Measurements from ENCODE around the gene CFB. TPM values are rescaled to one million over a fixed set of nuclear protein-coding genes. Genes with fewer than 3 reads are reported as not detected.

Gene CFB
- total RNA-seq, 1 donor from 2014 or later = not detected

DNA sequence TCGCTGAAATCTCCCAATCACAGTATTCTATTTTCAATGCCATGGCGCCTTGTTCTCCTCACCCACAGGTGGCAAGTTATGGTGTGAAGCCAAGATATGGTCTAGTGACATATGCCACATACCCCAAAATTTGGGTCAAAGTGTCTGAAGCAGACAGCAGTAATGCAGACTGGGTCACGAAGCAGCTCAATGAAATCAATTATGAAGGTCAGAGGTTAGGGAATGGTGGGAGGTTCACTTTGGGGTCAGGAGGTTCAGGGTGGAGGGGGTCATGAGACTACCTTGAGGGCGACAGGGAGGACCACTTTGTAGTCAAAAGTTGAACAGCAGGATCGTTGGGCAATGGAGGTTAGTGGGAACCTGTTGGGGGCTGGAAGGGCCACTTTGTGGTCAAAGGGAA, 2.4 kb downstream of the CFB start:
- Mint-ChIP-seq H3K9me3 (no peaks in the 10 kb centered on the region), H3K4me3 (no peak overlapping the region), H3K36me3 (ENCODE audit: low read depth) (peaks cover 9% of the 10 kb centered on the region), H3K4me1 (peaks cover 7% of the 10 kb centered on the region), H3K27ac (no peak overlapping the region), H3K27me3 (no peaks in the 10 kb centered on the region)
- DNase-seq = no peak
- intact Hi-C loops (cut with micrococcal nuclease) = no loop called here

DNA sequence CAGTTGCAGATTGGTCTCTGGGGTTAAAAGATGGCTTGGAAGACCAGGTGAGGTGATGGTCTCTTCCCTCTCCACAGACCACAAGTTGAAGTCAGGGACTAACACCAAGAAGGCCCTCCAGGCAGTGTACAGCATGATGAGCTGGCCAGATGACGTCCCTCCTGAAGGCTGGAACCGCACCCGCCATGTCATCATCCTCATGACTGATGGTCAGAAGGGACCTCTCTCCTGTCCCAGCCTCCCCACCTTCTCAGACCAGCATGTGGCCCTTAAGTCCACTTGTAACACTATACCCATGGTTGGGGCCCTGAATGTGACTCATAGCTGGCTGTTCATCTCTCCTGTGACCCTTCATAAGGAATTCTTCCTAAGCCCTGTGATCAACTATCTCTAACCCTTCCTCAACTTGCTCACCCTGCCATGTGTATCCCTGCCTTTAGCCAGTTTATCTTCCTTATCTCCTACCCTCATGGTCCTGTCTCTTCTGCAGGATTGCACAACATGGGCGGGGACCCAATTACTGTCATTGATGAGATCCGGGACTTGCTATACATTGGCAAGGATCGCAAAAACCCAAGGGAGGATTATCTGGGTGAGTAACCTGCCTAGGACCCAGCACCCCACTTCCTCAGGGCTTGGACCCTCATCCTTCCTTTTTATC, 3.0 kb downstream of the CFB start:
- H3K4me1 Mint-ChIP-seq = peaks cover 7% of the 10 kb centered on the region

DNA sequence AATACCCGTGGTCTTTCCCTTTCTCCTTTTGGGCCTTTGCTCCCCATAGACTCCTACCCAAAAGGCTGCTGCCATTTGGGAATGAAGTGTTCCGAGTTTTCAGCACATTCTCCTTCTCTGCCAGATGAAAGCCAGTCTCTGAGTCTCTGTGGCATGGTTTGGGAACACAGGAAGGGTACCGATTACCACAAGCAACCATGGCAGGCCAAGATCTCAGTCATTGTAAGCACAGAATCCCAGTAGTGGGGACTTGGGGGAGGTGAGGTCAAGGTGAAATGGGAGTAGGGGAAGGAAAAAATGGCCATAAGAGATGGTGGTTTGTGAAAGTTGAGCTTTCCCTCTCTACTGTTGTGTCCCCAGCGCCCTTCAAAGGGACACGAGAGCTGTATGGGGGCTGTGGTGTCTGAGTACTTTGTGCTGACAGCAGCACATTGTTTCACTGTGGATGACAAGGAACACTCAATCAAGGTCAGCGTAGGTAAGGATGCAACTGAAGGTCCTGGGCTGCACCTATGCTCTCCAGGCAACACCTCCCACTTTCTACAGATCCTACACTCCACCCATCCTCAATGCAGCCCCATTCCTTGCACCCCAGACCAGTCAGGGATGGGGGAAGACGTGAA, 4.1 kb downstream of the CFB start:
- intact Hi-C loops (cut with micrococcal nuclease) = no loop called here
- Mint-ChIP-seq H3K4me1 (peaks cover 7% of the 10 kb centered on the region), H3K4me3 (no peak overlapping the region), H3K27me3 (no peaks in the 10 kb centered on the region), H3K27ac (peak overlapping the region; percentile 27), H3K36me3 (ENCODE audit: low read depth) (peaks cover 25% of the 10 kb centered on the region), H3K9me3 (no peaks in the 10 kb centered on the region)
- no peak for DNase-seq

More for the DNA sequence above, 3.0 kb downstream of the CFB start:
- Mint-ChIP-seq H3K27me3 (no peaks in the 10 kb centered on the region), H3K4me3 (no peak overlapping the region), H3K36me3 (ENCODE audit: low read depth) (peaks cover 14% of the 10 kb centered on the region), H3K27ac (no peak overlapping the region), H3K9me3 (no peaks in the 10 kb centered on the region)
- intact Hi-C loops (cut with micrococcal nuclease) = no loop called here
- DNase-seq = no peak

DNA sequence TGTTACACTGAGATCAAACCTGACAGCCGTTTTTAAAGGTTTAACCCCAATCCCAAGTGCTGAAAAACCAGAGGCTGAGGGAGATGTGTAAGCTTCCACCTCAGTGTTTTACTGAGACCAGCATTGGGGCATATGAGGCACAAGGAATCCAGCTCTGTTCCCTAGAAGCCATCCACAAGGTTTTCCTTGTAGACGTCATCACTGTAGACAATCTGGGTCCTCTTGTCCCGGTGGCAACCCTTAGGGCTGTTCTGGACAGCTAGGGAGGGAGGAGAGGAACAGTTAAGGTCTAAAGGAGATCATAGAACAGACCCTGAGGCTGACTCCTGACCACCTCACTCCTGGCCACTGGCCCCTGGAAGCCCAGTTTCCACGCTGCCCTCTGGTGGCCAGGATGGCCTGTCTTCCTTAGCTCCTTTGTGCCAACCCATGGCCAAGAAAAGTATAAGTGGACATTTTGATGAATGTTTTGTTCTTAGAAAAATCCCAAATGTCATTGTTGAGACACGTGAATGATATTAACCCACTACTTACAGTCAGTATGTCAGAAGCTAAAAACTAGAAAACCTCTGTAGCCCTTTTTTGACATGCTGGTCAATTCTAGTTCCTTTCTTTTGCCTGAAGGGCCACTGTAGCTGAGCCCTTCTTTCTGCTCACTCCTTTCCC, 6.4 kb downstream of the CFB start:
- DNase-seq = peak; percentile 81
- Mint-ChIP-seq H3K9me3 (no peaks in the 10 kb centered on the region), H3K36me3 (ENCODE audit: low read depth) (peaks cover 43% of the 10 kb centered on the region), H3K27me3 (no peaks in the 10 kb centered on the region), H3K4me1 (peaks cover 3% of the 10 kb centered on the region), H3K4me3 (no peak overlapping the region), H3K27ac (no peak overlapping the region)
- intact Hi-C loops (cut with micrococcal nuclease) = no loop called here

DNA sequence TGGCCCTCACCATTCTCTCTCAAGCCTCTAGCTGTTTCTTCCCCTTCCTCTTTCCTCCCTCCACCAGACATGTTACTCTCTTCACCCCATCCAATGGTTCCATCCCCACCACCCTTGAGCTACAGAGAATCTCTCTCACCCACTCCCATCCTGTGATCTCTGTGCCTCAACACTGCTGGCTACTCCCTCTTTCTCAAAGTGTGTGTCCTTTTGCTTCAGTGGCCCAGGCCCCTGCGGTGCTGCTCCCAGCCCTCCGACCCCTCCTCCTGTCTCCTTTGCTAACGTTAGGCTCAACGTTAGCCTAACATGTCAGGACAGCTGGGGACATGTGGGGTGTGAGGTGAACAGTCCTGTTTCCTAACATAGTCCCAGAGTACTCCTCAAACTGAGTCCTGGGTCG, 7.0 kb downstream of the CFB start:
- Mint-ChIP-seq H3K4me1 (peaks cover 8% of the 10 kb centered on the region), H3K27ac (no peak overlapping the region), H3K36me3 (ENCODE audit: low read depth) (peaks cover 47% of the 10 kb centered on the region), H3K4me3 (no peak overlapping the region), H3K27me3 (no peaks in the 10 kb centered on the region), H3K9me3 (no peaks in the 10 kb centered on the region)
- intact Hi-C loops (cut with micrococcal nuclease) = no loop called here
- DNase-seq = no peak

DNA sequence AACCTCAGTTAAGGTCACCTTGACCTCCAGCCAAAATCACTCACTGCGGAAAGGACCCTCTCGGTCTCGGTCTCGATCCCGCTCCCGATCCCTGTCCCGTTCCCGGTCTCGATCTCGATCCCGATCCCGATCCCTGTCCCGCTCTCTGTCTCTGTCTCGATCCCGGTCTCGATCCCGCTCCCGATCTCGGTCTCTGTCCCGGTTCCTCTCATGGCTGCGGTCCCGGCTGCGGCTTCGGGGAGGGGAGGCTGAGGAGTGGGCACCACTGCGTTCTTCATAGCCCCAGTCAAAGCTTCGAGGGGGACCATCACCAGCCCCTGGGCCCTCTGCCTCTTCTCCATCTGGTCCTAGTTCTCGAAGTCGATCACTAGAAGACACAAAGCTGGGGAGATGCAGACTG, 8.6 kb downstream of the CFB start:
- no peaks in the 10 kb centered on the region for H3K9me3 Mint-ChIP-seq
- H3K36me3 Mint-ChIP-seq (ENCODE audit: low read depth) = peaks cover 52% of the 10 kb centered on the region
- no peak for DNase-seq
- H3K27me3 Mint-ChIP-seq = no peaks in the 10 kb centered on the region
- H3K4me1 Mint-ChIP-seq = peaks cover 18% of the 10 kb centered on the region
- H3K27ac Mint-ChIP-seq = no peak overlapping the region
- no peak overlapping the region for H3K4me3 Mint-ChIP-seq
- intact Hi-C loops (cut with micrococcal nuclease) = no loop called here

DNA sequence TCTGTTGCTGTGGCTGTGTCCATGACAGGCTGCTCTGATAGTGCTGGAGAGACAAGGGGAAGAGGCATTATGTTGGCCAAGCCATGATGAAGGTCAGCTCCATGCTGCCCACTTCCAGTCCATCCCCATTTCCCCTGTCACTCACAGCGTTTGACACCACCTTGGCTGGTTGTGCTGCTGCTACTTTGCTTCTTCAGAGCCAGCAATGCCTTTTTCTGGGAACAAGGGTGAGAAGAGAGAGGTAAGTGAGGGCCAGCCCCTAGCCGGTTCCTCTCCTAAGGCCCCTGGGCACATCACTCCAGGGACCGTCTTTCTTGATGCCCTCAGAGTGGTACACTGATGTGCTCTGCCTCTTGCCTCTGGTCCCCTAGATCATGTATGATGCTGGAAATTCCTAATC, 10.9 kb downstream of the CFB start:
- Mint-ChIP-seq H3K4me1 (peaks cover 35% of the 10 kb centered on the region), H3K9me3 (no peaks in the 10 kb centered on the region), H3K4me3 (no peak overlapping the region), H3K27ac (peak overlapping the region; percentile 32), H3K36me3 (ENCODE audit: low read depth) (peaks cover 64% of the 10 kb centered on the region), H3K27me3 (no peaks in the 10 kb centered on the region)
- intact Hi-C loops (cut with micrococcal nuclease) = loop anchor here (5.0 kb wide), 2 partner anchors 221 to 414 kb away; partner anchors contain the start of genes AGPAT1, DDX39B and RNF5
- no peak for DNase-seq

DNA sequence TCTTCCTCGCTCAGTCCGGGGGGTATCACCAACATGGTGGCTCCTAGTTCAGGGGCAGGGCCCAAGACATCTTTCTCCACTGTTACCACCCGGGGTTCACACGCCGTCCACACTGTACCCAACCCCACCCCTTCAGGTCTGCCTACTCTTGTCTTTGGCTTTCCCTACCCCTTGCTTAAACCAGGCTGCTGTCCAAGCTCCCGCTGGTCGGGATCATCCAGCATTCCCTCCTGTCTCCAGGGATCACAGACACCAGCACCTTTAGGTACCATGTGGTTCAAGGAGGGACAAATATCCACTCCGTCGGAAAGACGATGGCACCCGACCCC, 12.5 kb downstream of the CFB start:
- Mint-ChIP-seq H3K4me1 (peaks cover 36% of the 10 kb centered on the region), H3K4me3 (peak overlapping the region; percentile 97)

DNA sequence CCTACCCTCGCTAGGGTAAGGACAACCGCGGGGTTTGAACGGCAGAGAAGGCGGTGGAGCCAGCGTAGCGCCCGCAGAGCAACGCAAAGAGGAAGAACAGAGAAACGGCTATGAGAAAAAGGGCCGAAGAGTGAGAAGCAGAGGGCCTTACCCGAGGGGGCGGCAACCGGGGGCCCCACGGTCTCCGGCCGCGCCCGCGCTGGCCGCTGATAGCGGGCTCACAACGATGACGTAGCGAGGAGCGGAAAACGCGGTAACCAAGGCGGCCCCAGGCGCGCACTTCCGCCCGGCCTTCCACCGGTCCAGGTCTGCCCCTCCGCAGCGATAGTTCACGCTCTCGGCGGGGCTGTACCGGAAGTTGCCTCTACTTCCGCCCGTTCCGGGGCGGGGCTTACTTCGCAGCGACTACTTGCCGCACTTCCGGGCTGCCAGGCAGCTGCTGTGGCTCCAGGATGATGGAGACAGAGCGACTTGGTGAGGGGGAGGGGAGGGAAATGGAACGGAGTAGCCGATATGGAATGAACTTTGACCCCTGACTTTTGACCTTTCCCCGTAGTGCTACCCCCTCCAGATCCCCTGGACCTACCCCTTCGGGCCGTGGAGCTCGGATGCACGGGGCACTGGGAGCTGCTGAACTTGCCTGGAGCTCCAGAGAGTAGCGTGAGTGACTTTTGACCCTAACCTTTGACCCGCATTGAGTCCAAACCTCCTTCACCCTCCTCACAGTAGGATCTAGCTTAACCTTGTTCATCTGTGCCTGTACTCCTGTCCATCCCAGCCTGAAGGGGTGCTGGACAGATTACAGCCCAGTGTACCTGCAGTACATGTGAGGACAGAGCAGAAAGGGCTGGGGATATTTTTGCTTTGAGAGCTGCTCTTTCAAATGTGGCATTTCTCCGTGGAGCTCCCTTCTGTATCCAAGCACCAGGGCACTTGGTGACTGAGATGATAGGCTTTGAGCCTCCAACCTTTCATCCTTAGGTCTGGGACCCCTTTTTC, 13.1 kb downstream of the CFB start, which contains the start of the genes NELFE and SKIC2:
NELFE (minus strand) TSS at position 231 of the 999 bp plus-strand sequence. CDS start 525 bp downstream, outside the sequence.
SKIC2 (plus strand) TSS at position 435 of the 999 bp plus-strand sequence; CDS start at position 453, 18 bp downstream.
- intact Hi-C loops (cut with micrococcal nuclease) = loop anchor here (1.0 to 5.0 kb wide), 5 partner anchors 13 to 417 kb away; partner anchors contain the start of genes AGPAT1, BAG6, DDX39B and DXO
- peak within 1 kb of the TSS; percentile 95 for H3K27ac Mint-ChIP-seq
- peak within 1 kb of the TSS; percentile 97 for H3K4me3 Mint-ChIP-seq
- peak; percentile 100 for DNase-seq
- peaks cover 36% of the 10 kb centered on the region for H3K4me1 Mint-ChIP-seq
- H3K36me3 Mint-ChIP-seq (ENCODE audit: low read depth) = peaks cover 70% of the 10 kb centered on the region
- no peaks in the 10 kb centered on the region for H3K27me3 Mint-ChIP-seq
- no peaks in the 10 kb centered on the region for H3K9me3 Mint-ChIP-seq

More for the DNA sequence above, 12.5 kb downstream of the CFB start:
- no peak for DNase-seq
- no peaks in the 10 kb centered on the region for H3K9me3 Mint-ChIP-seq
- H3K27me3 Mint-ChIP-seq = no peaks in the 10 kb centered on the region
- H3K36me3 Mint-ChIP-seq (ENCODE audit: low read depth) = peaks cover 72% of the 10 kb centered on the region
- intact Hi-C loops (cut with micrococcal nuclease) = loop anchor here (2.0 to 5.0 kb wide), 3 partner anchors 56 to 416 kb away; partner anchors contain the start of genes AGPAT1, DDX39B, RNF5 and ZBTB12
- H3K27ac Mint-ChIP-seq = peak overlapping the region; percentile 95

DNA sequence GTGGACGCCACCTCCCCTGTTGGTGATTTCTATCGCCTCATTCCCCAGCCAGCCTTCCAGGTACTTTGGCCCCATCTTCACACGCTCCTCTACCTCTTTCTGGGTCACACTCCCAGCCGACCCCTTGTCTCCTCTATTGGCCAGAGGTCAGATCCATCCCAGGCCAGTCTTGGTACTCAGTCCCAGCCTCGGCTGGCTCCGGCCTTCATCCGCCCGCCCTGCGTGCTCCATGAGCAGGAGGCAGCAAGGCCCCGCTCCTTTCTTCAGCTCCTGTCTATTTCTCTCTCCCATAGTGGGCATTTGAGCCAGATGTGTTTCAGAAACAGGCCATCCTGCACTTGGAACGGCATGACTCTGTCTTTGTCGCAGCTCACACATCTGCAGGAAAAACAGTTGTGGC, 15.7 kb downstream of the CFB start:
- intact Hi-C loops (cut with micrococcal nuclease) = no loop called here
- H3K36me3 Mint-ChIP-seq (ENCODE audit: low read depth) = peaks cover 64% of the 10 kb centered on the region
- peaks cover 36% of the 10 kb centered on the region for H3K4me1 Mint-ChIP-seq

DNA sequence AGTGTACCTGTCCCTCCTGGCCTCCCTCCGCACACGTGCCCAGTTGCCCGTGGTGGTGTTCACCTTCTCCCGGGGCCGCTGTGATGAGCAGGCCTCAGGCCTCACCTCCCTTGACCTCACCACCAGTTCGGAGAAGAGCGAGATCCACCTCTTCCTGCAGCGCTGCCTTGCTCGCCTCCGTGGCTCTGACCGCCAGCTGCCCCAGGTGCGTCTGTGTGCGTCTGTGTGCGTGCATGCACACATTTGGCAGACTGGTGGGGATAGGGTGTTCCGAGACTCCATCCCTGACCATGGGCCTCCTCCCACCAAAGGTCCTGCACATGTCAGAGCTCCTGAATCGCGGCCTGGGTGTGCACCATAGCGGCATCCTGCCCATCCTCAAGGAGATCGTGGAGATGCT, 18.0 kb downstream of the CFB start:
- H3K4me3 Mint-ChIP-seq = no peak overlapping the region
- DNase-seq = no peak
- H3K4me1 Mint-ChIP-seq = peaks cover 23% of the 10 kb centered on the region
- peaks cover 69% of the 10 kb centered on the region for H3K36me3 Mint-ChIP-seq (ENCODE audit: low read depth)
- H3K27ac Mint-ChIP-seq = no peak overlapping the region
- no peaks in the 10 kb centered on the region for H3K9me3 Mint-ChIP-seq
- intact Hi-C loops (cut with micrococcal nuclease) = no loop called here
- H3K27me3 Mint-ChIP-seq = no peaks in the 10 kb centered on the region

More for the DNA sequence above, 15.7 kb downstream of the CFB start:
- Mint-ChIP-seq H3K27me3 (no peaks in the 10 kb centered on the region), H3K9me3 (no peaks in the 10 kb centered on the region), H3K4me3 (no peak overlapping the region), H3K27ac (peak overlapping the region; percentile 49)
- DNase-seq = no peak

DNA sequence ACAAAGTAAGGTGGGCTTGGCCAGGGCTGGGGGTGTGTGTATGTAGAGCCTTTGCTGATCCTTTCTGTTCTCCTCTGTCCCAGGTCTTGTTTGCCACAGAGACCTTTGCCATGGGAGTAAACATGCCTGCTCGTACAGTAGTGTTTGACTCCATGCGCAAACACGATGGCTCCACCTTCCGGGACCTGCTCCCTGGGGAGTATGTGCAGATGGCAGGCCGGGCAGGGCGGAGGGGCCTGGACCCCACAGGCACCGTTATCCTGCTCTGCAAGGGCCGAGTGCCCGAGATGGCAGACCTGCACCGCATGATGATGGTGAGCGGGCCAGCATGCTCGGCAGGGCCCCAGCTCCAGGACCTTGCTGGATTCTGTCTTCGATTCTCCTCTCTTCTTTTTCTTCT, 19.8 kb downstream of the CFB start:
- H3K9me3 Mint-ChIP-seq = no peaks in the 10 kb centered on the region
- H3K27me3 Mint-ChIP-seq = no peaks in the 10 kb centered on the region
- intact Hi-C loops (cut with micrococcal nuclease) = no loop called here
- no peak overlapping the region for H3K4me3 Mint-ChIP-seq
- H3K27ac Mint-ChIP-seq = no peak overlapping the region
- peaks cover 76% of the 10 kb centered on the region for H3K36me3 Mint-ChIP-seq (ENCODE audit: low read depth)
- DNase-seq = no peak
- peaks cover 20% of the 10 kb centered on the region for H3K4me1 Mint-ChIP-seq

DNA sequence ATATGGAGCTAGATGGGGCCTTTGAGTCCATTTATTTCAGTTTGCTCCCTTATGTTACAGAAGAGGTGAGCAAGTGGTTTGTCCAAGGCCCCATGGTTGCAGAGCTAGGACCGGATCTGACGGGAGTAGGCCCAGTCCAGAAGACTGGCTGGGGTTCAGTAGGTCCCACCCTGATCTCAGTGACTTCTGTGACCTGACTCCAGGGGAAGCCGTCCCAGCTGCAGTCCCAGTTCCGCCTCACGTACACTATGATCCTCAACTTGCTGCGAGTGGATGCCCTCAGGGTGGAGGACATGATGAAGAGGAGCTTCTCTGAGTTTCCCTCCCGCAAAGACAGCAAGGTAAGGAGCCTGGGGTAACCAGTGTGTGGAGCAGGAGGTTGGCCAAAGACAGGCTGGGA, 20.6 kb downstream of the CFB start:
- no peak for DNase-seq
- H3K4me3 Mint-ChIP-seq = no peak overlapping the region
- H3K4me1 Mint-ChIP-seq = peaks cover 21% of the 10 kb centered on the region
- H3K36me3 Mint-ChIP-seq (ENCODE audit: low read depth) = peaks cover 69% of the 10 kb centered on the region
- intact Hi-C loops (cut with micrococcal nuclease) = no loop called here
- H3K9me3 Mint-ChIP-seq = no peaks in the 10 kb centered on the region
- H3K27ac Mint-ChIP-seq = no peak overlapping the region
- H3K27me3 Mint-ChIP-seq = no peaks in the 10 kb centered on the region

Measured in activated CD4-positive, alpha-beta T cell treated with anti-CD3 and anti-CD28 coated beads, Interleukin-2, amount 10 ng/mL, durations not matched to agents 24 days and 14 days (primary cell).